GM23338 (cell line): ENCODE data around the gene SSTR4. TPM values are rescaled to one million over a fixed set of nuclear protein-coding genes. Genes with fewer than 3 reads are reported as not detected.

Experiments used
- ATAC-seq: fragments of 200-7000 bp; cut with Tn5 transposase; 3 replicates; pipeline ENCODE4 v1.9.1; 2020
- DNase-seq: peaks from one replicate; pipeline ENCODE4 v3.0.0-alpha.2; 2015; ENCODE audit warnings: low spot score
- H2AFZ ChIP-seq: fragments of 200-600 bp; sonication (generic); 2 replicates; pipeline ENCODE4 v1.8.0; 2016; ENCODE audit warnings: antibody characterized with exemption, mild to moderate bottlenecking, moderate library complexity
- H3F3A ChIP-seq: fragments of 200-600 bp; sonication (generic); replicated peaks from 2 replicates; pipeline ENCODE4 v1.8.0; 2017; ENCODE audit warnings: antibody characterized with exemption, mixed run types, low read depth
- H3K27ac ChIP-seq: fragments of 200-600 bp; sonication (generic); 2 replicates; pipeline ENCODE4 v1.6.1; 2016; ENCODE audit warnings: low read depth
- H3K27me3 ChIP-seq: fragments of 200-600 bp; sonication (generic); 2 replicates; pipeline ENCODE4 v1.8.0; 2016; ENCODE audit warnings: mild to moderate bottlenecking, mixed run types, moderate library complexity; ENCODE audit not compliant: insufficient read depth
- H3K36me3 ChIP-seq: fragments of 200-600 bp; sonication (generic); 2 replicates; pipeline ENCODE4 v1.8.0; 2016; ENCODE audit warnings: mild to moderate bottlenecking; ENCODE audit not compliant: insufficient read depth
- H3K4me1 ChIP-seq: fragments of 200-600 bp; sonication (generic); 2 replicates; pipeline ENCODE4 v1.8.0; 2016; ENCODE audit warnings: mild to moderate bottlenecking, moderate library complexity; ENCODE audit not compliant: insufficient read depth
- H3K4me2 ChIP-seq: fragments of 200-600 bp; sonication (generic); 2 replicates; pipeline ENCODE4 v1.7.1; 2017; ENCODE audit warnings: mixed run types
- H3K4me3 ChIP-seq: fragments of 200-600 bp; sonication (generic); 2 replicates; pipeline ENCODE4 v1.6.1; 2016; ENCODE audit warnings: mixed run types
- H3K79me2 ChIP-seq: fragments of 200-600 bp; sonication (generic); replicated peaks from 2 replicates; pipeline ENCODE4 v1.8.0; 2017; ENCODE audit warnings: mild to moderate bottlenecking; ENCODE audit not compliant: insufficient read depth
- H3K9me2 ChIP-seq: fragments of 200-600 bp; sonication (generic); 2 replicates; pipeline ENCODE4 v1.8.0; 2017; ENCODE audit not compliant: insufficient read depth
- H4K20me1 ChIP-seq: fragments of 200-600 bp; sonication (generic); replicated peaks from 2 replicates; pipeline ENCODE4 v1.8.0; 2017; ENCODE audit warnings: mild to moderate bottlenecking; ENCODE audit not compliant: insufficient read depth
- H3K27ac Mint-ChIP-seq: 2 replicates; pipeline ENCODE4 v1.8.0; 2020; ENCODE audit warnings: inconsistent platforms, mild to moderate bottlenecking, moderate library complexity, mixed read lengths
- H3K27me3 Mint-ChIP-seq: 3 replicates; pipeline ENCODE4 v1.8.0; 2022; ENCODE audit warnings: low read depth, mild to moderate bottlenecking, moderate library complexity, mixed read lengths, inconsistent platforms; ENCODE audit not compliant: insufficient read depth, poor library complexity
- H3K36me3 Mint-ChIP-seq: 3 replicates; pipeline ENCODE4 v1.8.0; 2021; ENCODE audit warnings: low read depth, mild to moderate bottlenecking, inconsistent platforms, moderate library complexity, mixed read lengths
- H3K4me1 Mint-ChIP-seq: 3 replicates; pipeline ENCODE4 v1.8.0; 2020; ENCODE audit warnings: mild to moderate bottlenecking, inconsistent platforms, mixed read lengths
- H3K4me3 Mint-ChIP-seq: 3 replicates; pipeline ENCODE4 v1.8.0; 2021; ENCODE audit warnings: moderate library complexity, mild to moderate bottlenecking, inconsistent platforms, mixed read lengths
- H3K9me3 Mint-ChIP-seq: 3 replicates; pipeline ENCODE4 v1.8.0; 2020; ENCODE audit warnings: moderate library complexity, mild to moderate bottlenecking, inconsistent platforms, mixed read lengths
- CREB1 ChIP-seq: fragments of 250-450 bp; sonication (Bioruptor Pico); IDR thresholded peaks from 2 replicates; pipeline ENCODE4 v1.5.0; 2020; ENCODE audit warnings: low read depth, mild to moderate bottlenecking, moderate library complexity
- EZH2 ChIP-seq: fragments of 200-600 bp; sonication (generic); IDR thresholded peaks from one replicate; pipeline ENCODE4 v1.8.0; 2017; ENCODE audit warnings: antibody characterized with exemption, mild to moderate bottlenecking, low read depth; ENCODE audit not compliant: unreplicated experiment
- EZH2phosphoT487 ChIP-seq: fragments of 200-600 bp; sonication (generic); IDR thresholded peaks from one replicate; pipeline ENCODE4 v1.8.1; 2018; ENCODE audit warnings: antibody characterized with exemption; ENCODE audit not compliant: unreplicated experiment
- JUNB ChIP-seq: IDR thresholded peaks from one replicate; pipeline ENCODE4 v1.6.1; 2016; ENCODE audit warnings: antibody characterized with exemption; ENCODE audit not compliant: unreplicated experiment
- NANOG ChIP-seq: IDR thresholded peaks from 2 replicates; pipeline ENCODE4 v1.6.1; 2016; ENCODE audit warnings: antibody characterized with exemption, borderline replicate concordance
- POLR2AphosphoS5 ChIP-seq: IDR thresholded peaks from 2 replicates; pipeline ENCODE4 v1.6.1; 2016; ENCODE audit warnings: antibody characterized with exemption, low read depth
- STAT1 ChIP-seq: IDR thresholded peaks from one replicate; pipeline ENCODE4 v1.6.1; 2016; ENCODE audit warnings: antibody characterized with exemption; ENCODE audit not compliant: unreplicated experiment
- ZNF114 ChIP-seq: fragments of 250-450 bp; sonication (Bioruptor Pico); IDR thresholded peaks from 2 replicates; pipeline ENCODE4 v1.5.0; 2020; ENCODE audit warnings: mild to moderate bottlenecking, moderate library complexity
- ZNF331 ChIP-seq: fragments of 250-450 bp; sonication (Bioruptor Pico); IDR thresholded peaks from 2 replicates; pipeline ENCODE4 v1.5.0; 2020; ENCODE audit warnings: low read depth, mild to moderate bottlenecking, moderate library complexity
- polyA plus RNA-seq: library from polyadenylated mRNA; unstranded; fragments of >200 nt; fragmentation: Nextera tagmentation; extraction: Ambion mirVana; gene quantifications from 2 replicates; pipeline ENCODE4 v1.2.1, GENCODE V29; 2016
- total RNA-seq: library from RNA; depleted of rRNA; stranded (reverse); fragments of >200 nt; shearing (Covaris generic); gene quantifications from 2 replicates; pipeline ENCODE4 v1.2.3, GENCODE V29; 2014
- TF ChIP-seq, protein P1 (sequence below), 2 experiments: fragments of 200-600 bp in 1 of 2; sonication (generic) in 1 of 2; conservative IDR thresholded peaks; 2 replicates each; pipeline versions ENCODE4 v1.5.1 to v1.6.1; 2016 to 2017; ENCODE audit warnings: antibody characterized with exemption in 2 of 2, low read depth in 2 of 2, mild to moderate bottlenecking in 2 of 2, moderate library complexity in 1 of 2
- TF ChIP-seq, protein P2 (sequence below): fragments of 250-450 bp; sonication (Bioruptor Pico); IDR thresholded peaks from 2 replicates; pipeline ENCODE4 v1.5.0; 2020; ENCODE audit warnings: mild to moderate bottlenecking, moderate library complexity
- TF ChIP-seq, protein P3 (sequence below): IDR thresholded peaks from 2 replicates; pipeline ENCODE4 v1.6.1; 2016; ENCODE audit warnings: antibody characterized with exemption
- TF ChIP-seq, protein P4 (sequence below): IDR thresholded peaks from one replicate; pipeline ENCODE4 v1.6.1; 2018; ENCODE audit warnings: antibody characterized with exemption; ENCODE audit not compliant: unreplicated experiment

SSTR4 gene
- total and polyA plus RNA-seq, 2 experiments from 2014 or later, result not detected

DNA sequence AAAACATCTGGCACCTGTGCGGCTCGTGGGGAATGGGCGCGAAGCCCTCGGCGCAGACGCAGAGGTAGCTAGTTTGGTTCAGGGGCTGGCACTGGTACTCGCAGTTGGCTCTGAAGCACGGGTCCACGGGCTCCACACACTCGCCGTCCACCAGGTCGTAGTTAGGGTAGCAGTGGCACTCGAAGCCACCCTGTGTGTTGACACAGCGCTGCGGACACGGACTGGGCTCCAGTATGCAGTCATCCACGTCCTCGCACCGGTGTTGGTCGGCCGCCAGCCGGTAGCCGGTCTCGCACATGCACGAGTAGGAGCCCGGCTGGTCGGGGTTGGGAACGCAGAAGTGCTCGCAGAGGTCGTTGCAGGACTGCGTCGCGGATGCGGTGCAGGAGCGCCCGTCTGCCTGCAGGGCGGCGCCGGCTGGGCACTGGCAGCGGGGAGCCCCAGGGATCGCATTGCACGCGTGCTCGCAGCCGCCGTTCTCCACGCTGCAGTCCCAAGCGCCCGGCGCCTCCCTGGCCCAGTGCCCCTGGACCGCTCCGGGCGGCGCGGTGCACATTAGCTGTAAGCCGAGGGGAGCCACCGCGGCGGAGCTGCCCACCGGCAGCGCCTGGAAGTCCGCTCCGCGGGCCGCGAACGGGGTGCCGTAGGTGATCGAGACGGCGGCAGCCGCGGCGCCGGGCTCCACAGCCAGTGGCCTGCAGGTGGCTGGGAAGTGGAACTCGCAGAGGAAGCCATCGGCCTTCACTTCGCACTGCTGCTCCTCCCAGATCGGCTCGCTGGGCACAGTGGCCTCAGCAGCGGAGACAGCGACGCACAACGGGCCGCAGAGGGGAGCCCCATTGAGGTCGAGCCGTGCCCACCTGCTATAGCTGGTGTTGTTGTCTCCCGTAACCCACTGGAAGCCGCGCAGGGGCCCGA is 13.4 kb downstream of the SSTR4 start:
- peaks cover 7% of the 10 kb centered on the region; the same call in 1 of the 2 replicates for H3K4me1 ChIP-seq
- peaks cover 30% of the 10 kb centered on the region for H3K4me1 Mint-ChIP-seq
- no peaks in the 10 kb centered on the region for H4K20me1 ChIP-seq
- no peak overlapping the region for H3K27ac ChIP-seq
- H3K4me3 ChIP-seq, result peak overlapping the region; percentile 73
- H3K9me2 ChIP-seq, result no peaks in the 10 kb centered on the region
- no peak overlapping the region for H3K27ac Mint-ChIP-seq
- H3K4me3 Mint-ChIP-seq, result peak overlapping the region; percentile 90
- H3K9me3 Mint-ChIP-seq, result peaks cover 4% of the 10 kb centered on the region; the same call in 2 of the 3 replicates
- ATAC-seq, result peak; percentile 61
- peak overlapping the region; percentile 88 for H3K4me2 ChIP-seq
- H3F3A ChIP-seq, result no peaks in the 10 kb centered on the region; the same call in 1 of the 2 replicates
- peaks cover 87% of the 10 kb centered on the region for H3K27me3 ChIP-seq
- H2AFZ ChIP-seq, result peak overlapping the region; percentile 95
- TF ChIP-seq ZNF331 (CRISPR knock-in tag), result no peak
- TF ChIP-seq EZH2phosphoT487, result no peak
- no peak for TF ChIP-seq ZNF114
- TF ChIP-seq EZH2, result peak; percentile 18
- TF ChIP-seq, protein P1, sequence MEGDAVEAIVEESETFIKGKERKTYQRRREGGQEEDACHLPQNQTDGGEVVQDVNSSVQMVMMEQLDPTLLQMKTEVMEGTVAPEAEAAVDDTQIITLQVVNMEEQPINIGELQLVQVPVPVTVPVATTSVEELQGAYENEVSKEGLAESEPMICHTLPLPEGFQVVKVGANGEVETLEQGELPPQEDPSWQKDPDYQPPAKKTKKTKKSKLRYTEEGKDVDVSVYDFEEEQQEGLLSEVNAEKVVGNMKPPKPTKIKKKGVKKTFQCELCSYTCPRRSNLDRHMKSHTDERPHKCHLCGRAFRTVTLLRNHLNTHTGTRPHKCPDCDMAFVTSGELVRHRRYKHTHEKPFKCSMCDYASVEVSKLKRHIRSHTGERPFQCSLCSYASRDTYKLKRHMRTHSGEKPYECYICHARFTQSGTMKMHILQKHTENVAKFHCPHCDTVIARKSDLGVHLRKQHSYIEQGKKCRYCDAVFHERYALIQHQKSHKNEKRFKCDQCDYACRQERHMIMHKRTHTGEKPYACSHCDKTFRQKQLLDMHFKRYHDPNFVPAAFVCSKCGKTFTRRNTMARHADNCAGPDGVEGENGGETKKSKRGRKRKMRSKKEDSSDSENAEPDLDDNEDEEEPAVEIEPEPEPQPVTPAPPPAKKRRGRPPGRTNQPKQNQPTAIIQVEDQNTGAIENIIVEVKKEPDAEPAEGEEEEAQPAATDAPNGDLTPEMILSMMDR (conservative IDR thresholded peaks at IDR 0.05; ENCODE audit: low read depth in 2 of 2), result peak; percentile 38 to 47
- TF ChIP-seq JUNB, result no peak
- TF ChIP-seq, protein P2, sequence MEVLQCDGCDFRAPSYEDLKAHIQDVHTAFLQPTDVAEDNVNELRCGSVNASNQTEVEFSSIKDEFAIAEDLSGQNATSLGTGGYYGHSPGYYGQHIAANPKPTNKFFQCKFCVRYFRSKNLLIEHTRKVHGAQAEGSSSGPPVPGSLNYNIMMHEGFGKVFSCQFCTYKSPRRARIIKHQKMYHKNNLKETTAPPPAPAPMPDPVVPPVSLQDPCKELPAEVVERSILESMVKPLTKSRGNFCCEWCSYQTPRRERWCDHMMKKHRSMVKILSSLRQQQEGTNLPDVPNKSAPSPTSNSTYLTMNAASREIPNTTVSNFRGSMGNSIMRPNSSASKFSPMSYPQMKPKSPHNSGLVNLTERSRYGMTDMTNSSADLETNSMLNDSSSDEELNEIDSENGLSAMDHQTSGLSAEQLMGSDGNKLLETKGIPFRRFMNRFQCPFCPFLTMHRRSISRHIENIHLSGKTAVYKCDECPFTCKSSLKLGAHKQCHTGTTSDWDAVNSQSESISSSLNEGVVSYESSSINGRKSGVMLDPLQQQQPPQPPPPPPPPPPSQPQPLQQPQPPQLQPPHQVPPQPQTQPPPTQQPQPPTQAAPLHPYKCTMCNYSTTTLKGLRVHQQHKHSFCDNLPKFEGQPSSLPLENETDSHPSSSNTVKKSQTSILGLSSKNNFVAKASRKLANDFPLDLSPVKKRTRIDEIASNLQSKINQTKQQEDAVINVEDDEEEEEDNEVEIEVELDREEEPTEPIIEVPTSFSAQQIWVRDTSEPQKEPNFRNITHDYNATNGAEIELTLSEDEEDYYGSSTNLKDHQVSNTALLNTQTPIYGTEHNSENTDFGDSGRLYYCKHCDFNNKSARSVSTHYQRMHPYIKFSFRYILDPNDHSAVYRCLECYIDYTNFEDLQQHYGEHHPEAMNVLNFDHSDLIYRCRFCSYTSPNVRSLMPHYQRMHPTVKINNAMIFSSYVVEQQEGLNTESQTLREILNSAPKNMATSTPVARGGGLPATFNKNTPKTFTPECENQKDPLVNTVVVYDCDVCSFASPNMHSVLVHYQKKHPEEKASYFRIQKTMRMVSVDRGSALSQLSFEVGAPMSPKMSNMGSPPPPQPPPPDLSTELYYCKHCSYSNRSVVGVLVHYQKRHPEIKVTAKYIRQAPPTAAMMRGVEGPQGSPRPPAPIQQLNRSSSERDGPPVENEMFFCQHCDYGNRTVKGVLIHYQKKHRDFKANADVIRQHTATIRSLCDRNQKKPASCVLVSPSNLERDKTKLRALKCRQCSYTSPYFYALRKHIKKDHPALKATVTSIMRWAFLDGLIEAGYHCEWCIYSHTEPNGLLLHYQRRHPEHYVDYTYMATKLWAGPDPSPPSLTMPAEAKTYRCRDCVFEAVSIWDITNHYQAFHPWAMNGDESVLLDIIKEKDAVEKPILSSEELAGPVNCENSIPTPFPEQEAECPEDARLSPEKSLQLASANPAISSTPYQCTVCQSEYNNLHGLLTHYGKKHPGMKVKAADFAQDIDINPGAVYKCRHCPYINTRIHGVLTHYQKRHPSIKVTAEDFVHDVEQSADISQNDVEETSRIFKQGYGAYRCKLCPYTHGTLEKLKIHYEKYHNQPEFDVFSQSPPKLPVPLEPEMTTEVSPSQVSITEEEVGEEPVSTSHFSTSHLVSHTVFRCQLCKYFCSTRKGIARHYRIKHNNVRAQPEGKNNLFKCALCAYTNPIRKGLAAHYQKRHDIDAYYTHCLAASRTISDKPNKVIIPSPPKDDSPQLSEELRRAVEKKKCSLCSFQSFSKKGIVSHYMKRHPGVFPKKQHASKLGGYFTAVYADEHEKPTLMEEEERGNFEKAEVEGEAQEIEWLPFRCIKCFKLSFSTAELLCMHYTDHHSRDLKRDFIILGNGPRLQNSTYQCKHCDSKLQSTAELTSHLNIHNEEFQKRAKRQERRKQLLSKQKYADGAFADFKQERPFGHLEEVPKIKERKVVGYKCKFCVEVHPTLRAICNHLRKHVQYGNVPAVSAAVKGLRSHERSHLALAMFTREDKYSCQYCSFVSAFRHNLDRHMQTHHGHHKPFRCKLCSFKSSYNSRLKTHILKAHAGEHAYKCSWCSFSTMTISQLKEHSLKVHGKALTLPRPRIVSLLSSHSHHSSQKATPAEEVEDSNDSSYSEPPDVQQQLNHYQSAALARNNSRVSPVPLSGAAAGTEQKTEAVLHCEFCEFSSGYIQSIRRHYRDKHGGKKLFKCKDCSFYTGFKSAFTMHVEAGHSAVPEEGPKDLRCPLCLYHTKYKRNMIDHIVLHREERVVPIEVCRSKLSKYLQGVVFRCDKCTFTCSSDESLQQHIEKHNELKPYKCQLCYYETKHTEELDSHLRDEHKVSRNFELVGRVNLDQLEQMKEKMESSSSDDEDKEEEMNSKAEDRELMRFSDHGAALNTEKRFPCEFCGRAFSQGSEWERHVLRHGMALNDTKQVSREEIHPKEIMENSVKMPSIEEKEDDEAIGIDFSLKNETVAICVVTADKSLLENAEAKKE (CRISPR knock-in tag), result no peak
- no peak for TF ChIP-seq NANOG
- 0 out of 2 replicates have a peak, but pooled peaks have one; percentile 6 for TF ChIP-seq CREB1 (CRISPR knock-in tag)
- no peak for TF ChIP-seq POLR2AphosphoS5
- TF ChIP-seq, protein P3, sequence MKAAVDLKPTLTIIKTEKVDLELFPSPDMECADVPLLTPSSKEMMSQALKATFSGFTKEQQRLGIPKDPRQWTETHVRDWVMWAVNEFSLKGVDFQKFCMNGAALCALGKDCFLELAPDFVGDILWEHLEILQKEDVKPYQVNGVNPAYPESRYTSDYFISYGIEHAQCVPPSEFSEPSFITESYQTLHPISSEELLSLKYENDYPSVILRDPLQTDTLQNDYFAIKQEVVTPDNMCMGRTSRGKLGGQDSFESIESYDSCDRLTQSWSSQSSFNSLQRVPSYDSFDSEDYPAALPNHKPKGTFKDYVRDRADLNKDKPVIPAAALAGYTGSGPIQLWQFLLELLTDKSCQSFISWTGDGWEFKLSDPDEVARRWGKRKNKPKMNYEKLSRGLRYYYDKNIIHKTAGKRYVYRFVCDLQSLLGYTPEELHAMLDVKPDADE, result no peak
- TF ChIP-seq, protein P4, sequence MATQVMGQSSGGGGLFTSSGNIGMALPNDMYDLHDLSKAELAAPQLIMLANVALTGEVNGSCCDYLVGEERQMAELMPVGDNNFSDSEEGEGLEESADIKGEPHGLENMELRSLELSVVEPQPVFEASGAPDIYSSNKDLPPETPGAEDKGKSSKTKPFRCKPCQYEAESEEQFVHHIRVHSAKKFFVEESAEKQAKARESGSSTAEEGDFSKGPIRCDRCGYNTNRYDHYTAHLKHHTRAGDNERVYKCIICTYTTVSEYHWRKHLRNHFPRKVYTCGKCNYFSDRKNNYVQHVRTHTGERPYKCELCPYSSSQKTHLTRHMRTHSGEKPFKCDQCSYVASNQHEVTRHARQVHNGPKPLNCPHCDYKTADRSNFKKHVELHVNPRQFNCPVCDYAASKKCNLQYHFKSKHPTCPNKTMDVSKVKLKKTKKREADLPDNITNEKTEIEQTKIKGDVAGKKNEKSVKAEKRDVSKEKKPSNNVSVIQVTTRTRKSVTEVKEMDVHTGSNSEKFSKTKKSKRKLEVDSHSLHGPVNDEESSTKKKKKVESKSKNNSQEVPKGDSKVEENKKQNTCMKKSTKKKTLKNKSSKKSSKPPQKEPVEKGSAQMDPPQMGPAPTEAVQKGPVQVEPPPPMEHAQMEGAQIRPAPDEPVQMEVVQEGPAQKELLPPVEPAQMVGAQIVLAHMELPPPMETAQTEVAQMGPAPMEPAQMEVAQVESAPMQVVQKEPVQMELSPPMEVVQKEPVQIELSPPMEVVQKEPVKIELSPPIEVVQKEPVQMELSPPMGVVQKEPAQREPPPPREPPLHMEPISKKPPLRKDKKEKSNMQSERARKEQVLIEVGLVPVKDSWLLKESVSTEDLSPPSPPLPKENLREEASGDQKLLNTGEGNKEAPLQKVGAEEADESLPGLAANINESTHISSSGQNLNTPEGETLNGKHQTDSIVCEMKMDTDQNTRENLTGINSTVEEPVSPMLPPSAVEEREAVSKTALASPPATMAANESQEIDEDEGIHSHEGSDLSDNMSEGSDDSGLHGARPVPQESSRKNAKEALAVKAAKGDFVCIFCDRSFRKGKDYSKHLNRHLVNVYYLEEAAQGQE, result no peak
- no peak for TF ChIP-seq STAT1
- no peaks in the 10 kb centered on the region for H3K79me2 ChIP-seq
- peaks cover 4% of the 10 kb centered on the region; the same call in 1 of the 3 replicates for H3K36me3 Mint-ChIP-seq
- peak; percentile 84 for DNase-seq
- H3K36me3 ChIP-seq, result no peaks in the 10 kb centered on the region; the same call in 1 of the 2 replicates
- H3K27me3 Mint-ChIP-seq, result peaks cover 61% of the 10 kb centered on the region
